GM12878 (cell line): ENCODE measurements around the gene CTSC. TPM values are rescaled to one million over a fixed set of nuclear protein-coding genes. Genes with fewer than 3 reads are reported as not detected.

Source experiments
- ATF7 ChIP-seq: fragments of 450-650 bp; IDR thresholded peaks from 2 replicates; pipeline ENCODE4 v1.6.1; 2016; ENCODE audit warnings: low read depth, mild to moderate bottlenecking
- CUX1 ChIP-seq: IDR thresholded peaks from 2 replicates; pipeline ENCODE4 v1.6.1; 2012; ENCODE audit warnings: improper control_type of control experiment, low read depth, low read length; ENCODE audit not compliant: insufficient replicate concordance
- POLR2AphosphoS5 ChIP-seq: IDR thresholded peaks from 2 replicates; pipeline ENCODE4 v1.6.1; 2011; ENCODE audit warnings: mild to moderate bottlenecking, low read length, inconsistent platforms
- RELA ChIP-seq: fragments of 450-650 bp; IDR thresholded peaks from 2 replicates; pipeline ENCODE4 v1.8.0; 2014; ENCODE audit warnings: borderline replicate concordance; ENCODE audit not compliant: partially characterized antibody
- SUPT20H ChIP-seq: IDR thresholded peaks from 2 replicates; pipeline ENCODE4 v1.6.1; 2011; ENCODE audit warnings: low read depth, mild to moderate bottlenecking, low read length, moderate library complexity, borderline replicate concordance; ENCODE audit not compliant: control insufficient read depth
- ZNF687 ChIP-seq: fragments of 450-650 bp; IDR thresholded peaks from 2 replicates; pipeline ENCODE4 v1.6.1; 2017; ENCODE audit warnings: mild to moderate bottlenecking, moderate library complexity
- polyA plus RNA-seq, 11 experiments: library from polyadenylated mRNA; depleted of rRNA in 4 of 11; unstranded in 6 of 11; stranded (reverse) in 5 of 11; fragments of >200 nt; fragmentation: Nextera tagmentation in 4 of 11; fragmentation: Illumina TruSeq in 1 of 11; extraction: Ambion mirVana in 4 of 11; extraction: Trizol in 1 of 11; gene quantifications; 1 replicate in 1 of 11; 2 replicates in 10 of 11; pipeline versions ENCODE4 v1.2.1 to v1.2.3, GENCODE V29; 2011 to 2016; ENCODE audit warnings: inconsistent platforms in 2 of 11, missing spikeins in 2 of 11, low read depth in 1 of 11
- total RNA-seq, 4 experiments: library from RNA; depleted of rRNA in 3 of 4; stranded (reverse); fragments of >200 nt in 3 of 4; fragmentation: Illumina TruSeq in 1 of 4; extraction: Trizol in 1 of 4; gene quantifications; 2 replicates each; pipeline versions ENCODE4 v1.2.1 to v1.2.3, GENCODE V29; 2013 to 2021
- TF ChIP-seq, protein P1 (sequence below): fragments of 450-650 bp; IDR thresholded peaks from 2 replicates; pipeline ENCODE4 v1.6.1; 2017; ENCODE audit warnings: borderline replicate concordance

CTSC gene
- total and polyA plus RNA-seq, 10 of the 15 experiments (the other 5 are each of a cell fraction or from before 2014, with no cell fraction given): 289 to 1,123 (median 430) TPM

GRCh38 chr11:88379130-88379529, 41.6 kb upstream of the CTSC start (continued):
- no peak for TF ChIP-seq CUX1
- no peak for TF ChIP-seq RELA
- TF ChIP-seq ATF7: no peak
- TF ChIP-seq SUPT20H: no peak
- no peak for TF ChIP-seq POLR2AphosphoS5
- no peak for TF ChIP-seq ZNF687
- TF ChIP-seq, protein P1, sequence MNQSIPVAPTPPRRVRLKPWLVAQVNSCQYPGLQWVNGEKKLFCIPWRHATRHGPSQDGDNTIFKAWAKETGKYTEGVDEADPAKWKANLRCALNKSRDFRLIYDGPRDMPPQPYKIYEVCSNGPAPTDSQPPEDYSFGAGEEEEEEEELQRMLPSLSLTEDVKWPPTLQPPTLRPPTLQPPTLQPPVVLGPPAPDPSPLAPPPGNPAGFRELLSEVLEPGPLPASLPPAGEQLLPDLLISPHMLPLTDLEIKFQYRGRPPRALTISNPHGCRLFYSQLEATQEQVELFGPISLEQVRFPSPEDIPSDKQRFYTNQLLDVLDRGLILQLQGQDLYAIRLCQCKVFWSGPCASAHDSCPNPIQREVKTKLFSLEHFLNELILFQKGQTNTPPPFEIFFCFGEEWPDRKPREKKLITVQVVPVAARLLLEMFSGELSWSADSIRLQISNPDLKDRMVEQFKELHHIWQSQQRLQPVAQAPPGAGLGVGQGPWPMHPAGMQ: no peak
- TF ChIP-seq, all 136 proteins: peak for 0
